GM12878 (cell line): ENCODE results near the gene GPC2. TPM values are rescaled to one million over a fixed set of nuclear protein-coding genes. Genes with fewer than 3 reads are reported as not detected.

Experiments
- ATAC-seq: fragments of 200-7000 bp; cut with Tn5 transposase; 3 replicates; pipeline ENCODE4 v1.9.1; 2020; ENCODE audit warnings: mild to moderate bottlenecking, moderate library complexity
- BruUV-seq: library from RNA; stranded (reverse); fragments of 400-500 nt; replicated peaks from 2 replicates; lab custom pipeline; 2021; lab: Mats Ljungman, UMichigan
- CTCF ChIA-PET: fragments of 300-600 bp; sonication (Branson Sonifier 250); formaldehyde crosslinking; extraction: SDS; loops from one replicate; lab custom pipeline; 2021; ENCODE audit warnings: inconsistent platforms; lab: Yijun Ruan, JAX
- POLR2A ChIA-PET: fragments of 350-600 bp; formaldehyde crosslinking; extraction: SDS; loops from one replicate; lab custom pipeline; 2021; ENCODE audit warnings: inconsistent platforms; lab: Charles Lee
- RAD21 ChIA-PET: fragments of 300-600 bp; sonication (Branson Sonifier 250); formaldehyde crosslinking; loops from one replicate; lab custom pipeline; 2023; ENCODE audit warnings: antibody characterized with exemption; ENCODE audit not compliant: unreplicated experiment; lab: Charles Lee
- SMC1A ChIA-PET: fragments of 300-600 bp; sonication (Branson Sonifier 250); formaldehyde crosslinking; loops from one replicate; lab custom pipeline; 2023; ENCODE audit not compliant: unreplicated experiment, uncharacterized antibody; lab: Charles Lee
- DNase-seq: peaks from one replicate; pipeline ENCODE4 v3.0.0-alpha.2; 2011; ENCODE audit warnings: low read depth, low spot score
- FAIRE-seq: peaks from 3 replicates; lab custom pipeline; 2011; peaks lifted over from hg19 to GRCh38; lab: Jason Lieb, UNC
- H2AFZ ChIP-seq: 2 replicates; pipeline ENCODE4 v1.6.0; 2011; ENCODE audit warnings: low read depth, low read length, control low read depth; ENCODE audit not compliant: control insufficient read depth
- H3K27ac ChIP-seq: 2 replicates; pipeline ENCODE4 v1.5.1; 2011; ENCODE audit warnings: control low read depth; ENCODE audit not compliant: control insufficient read depth, insufficient read depth
- H3K27me3 ChIP-seq, 2 experiments: replicated peaks in 1 of 2; 2 replicates each; pipeline versions ENCODE4 v1.6.0 to v1.6.1; 2011; ENCODE audit warnings: low read length in 1 of 2; ENCODE audit not compliant: control insufficient read depth in 2 of 2, insufficient read depth in 2 of 2
- H3K36me3 ChIP-seq, 2 experiments: 2 replicates each; pipeline ENCODE4 v1.5.1; 2011; ENCODE audit warnings: low read length in 1 of 2; ENCODE audit not compliant: control insufficient read depth in 2 of 2, insufficient read depth in 2 of 2
- H3K4me1 ChIP-seq: 2 replicates; pipeline ENCODE4 v1.6.1; 2011; ENCODE audit warnings: mild to moderate bottlenecking, low read length, moderate library complexity, mixed read lengths; ENCODE audit not compliant: control insufficient read depth, insufficient read depth
- H3K4me2 ChIP-seq: 2 replicates; pipeline ENCODE4 v1.6.0; 2011; ENCODE audit warnings: control low read depth; ENCODE audit not compliant: control insufficient read depth, insufficient read depth
- H3K4me3 ChIP-seq: fragments of 200-600 bp; sonication (generic); 2 replicates; pipeline ENCODE4 v1.5.1; 2016
- H3K79me2 ChIP-seq: 2 replicates; pipeline ENCODE4 v1.6.0; 2011; ENCODE audit warnings: low read length; ENCODE audit not compliant: control insufficient read depth, insufficient read depth
- H3K9ac ChIP-seq: 2 replicates; pipeline ENCODE4 v1.8.0; 2011; ENCODE audit warnings: low read length, control low read depth, mixed read lengths; ENCODE audit not compliant: control insufficient read depth, insufficient read depth
- H3K9me3 ChIP-seq: replicated peaks from 3 replicates; pipeline ENCODE4 v1.5.1; 2011; ENCODE audit warnings: mild to moderate bottlenecking, low read length; ENCODE audit not compliant: control insufficient read depth, insufficient read depth
- H4K20me1 ChIP-seq: 2 replicates; pipeline ENCODE4 v1.6.0; 2011; ENCODE audit not compliant: control insufficient read depth, insufficient read depth
- ATF7 ChIP-seq: fragments of 450-650 bp; IDR thresholded peaks from 2 replicates; pipeline ENCODE4 v1.6.1; 2016; ENCODE audit warnings: low read depth, mild to moderate bottlenecking
- EED ChIP-seq: sonication (generic); IDR thresholded peaks from 2 replicates; pipeline ENCODE4 v1.6.1; 2016; ENCODE audit warnings: antibody characterized with exemption, low read depth
- FOXM1 ChIP-seq: IDR thresholded peaks from 2 replicates; pipeline ENCODE4 v1.6.1; 2012; ENCODE audit warnings: low read depth, mild to moderate bottlenecking, inconsistent platforms, low read length, moderate library complexity
- NR2C1 ChIP-seq: fragments of 450-650 bp; IDR thresholded peaks from 2 replicates; pipeline ENCODE4 v1.6.1; 2017; ENCODE audit warnings: antibody characterized with exemption, mild to moderate bottlenecking, moderate library complexity
- NR2C2 ChIP-seq: IDR thresholded peaks from 2 replicates; pipeline ENCODE4 v1.6.1; 2011; ENCODE audit warnings: borderline replicate concordance, low read depth; ENCODE audit not compliant: control insufficient read depth, insufficient read length
- RBBP5 ChIP-seq: fragments of 200-600 bp; sonication (generic); conservative IDR thresholded peaks from 2 replicates; pipeline ENCODE4 v1.6.1; 2016
- SPI1 ChIP-seq: IDR thresholded peaks from 2 replicates; pipeline ENCODE4 v1.6.1; 2011; ENCODE audit warnings: low read depth, mild to moderate bottlenecking, low read length, moderate library complexity, borderline replicate concordance; ENCODE audit not compliant: insufficient read depth
- STAT3 ChIP-seq: IDR thresholded peaks from 2 replicates; pipeline ENCODE4 v1.6.1; 2011; ENCODE audit warnings: low read depth, low read length, improper control_type of control experiment
- WRNIP1 ChIP-seq: IDR thresholded peaks from 2 replicates; pipeline ENCODE4 v1.6.1; 2011; ENCODE audit warnings: low read depth, low read length, improper control_type of control experiment, borderline replicate concordance
- ZSCAN29 ChIP-seq: fragments of 450-650 bp; IDR thresholded peaks from 2 replicates; pipeline ENCODE4 v1.6.1; 2017; ENCODE audit warnings: mild to moderate bottlenecking, moderate library complexity
- ZZZ3 ChIP-seq: IDR thresholded peaks from 2 replicates; pipeline ENCODE4 v1.6.1; 2011; ENCODE audit warnings: low read depth; ENCODE audit not compliant: control insufficient read depth, insufficient read length
- WGBS: methylation state at CpG from one replicate; pipeline ENCODE4 v1.1.6; 2016; ENCODE audit warnings: low lambda C conversion rate; ENCODE audit not compliant: insufficient replicate concordance, insufficient coverage; ENCODE audit errors: missing lambda C conversion rate; 5-methylcytosine and 5-hydroxymethylcytosine counted together
- in situ Hi-C: fragments of 300-500 bp; cut with MboI; formaldehyde crosslinking; loops from 9 replicates; pipeline ENCODE4 v1.14.3; 2018; ENCODE audit warnings: mixed read lengths
- intact Hi-C: fragments of 100-400 bp; cut with micrococcal nuclease; formaldehyde crosslinking; loops from one replicate; pipeline ENCODE4 v1.14.2; 2022; ENCODE audit not compliant: unreplicated experiment
- polyA plus RNA-seq, 11 experiments: library from polyadenylated mRNA; depleted of rRNA in 4 of 11; unstranded in 6 of 11; stranded (reverse) in 5 of 11; fragments of >200 nt; fragmentation: Nextera tagmentation in 4 of 11; fragmentation: Illumina TruSeq in 1 of 11; extraction: Ambion mirVana in 4 of 11; extraction: Trizol in 1 of 11; gene quantifications; 1 replicate in 1 of 11; 2 replicates in 10 of 11; pipeline versions ENCODE4 v1.2.1 to v1.2.3, GENCODE V29; 2011 to 2016; ENCODE audit warnings: inconsistent platforms in 2 of 11, missing spikeins in 2 of 11, low read depth in 1 of 11
- total RNA-seq, 4 experiments: library from RNA; depleted of rRNA in 3 of 4; stranded (reverse); fragments of >200 nt in 3 of 4; fragmentation: Illumina TruSeq in 1 of 4; extraction: Trizol in 1 of 4; gene quantifications; 2 replicates each; pipeline versions ENCODE4 v1.2.1 to v1.2.3, GENCODE V29; 2013 to 2021
- TF ChIP-seq, protein P1 (sequence below): fragments of 150-350 bp; IDR thresholded peaks from 2 replicates; pipeline ENCODE4 v1.6.1; 2016; ENCODE audit warnings: low read depth, low read length

GPC2 gene
- total and polyA plus RNA-seq, 10 of the 15 experiments (the other 5 are each of a cell fraction or from before 2014, with no cell fraction given), result 0.19 to 6.3 (median 0.77) TPM

DNA sequence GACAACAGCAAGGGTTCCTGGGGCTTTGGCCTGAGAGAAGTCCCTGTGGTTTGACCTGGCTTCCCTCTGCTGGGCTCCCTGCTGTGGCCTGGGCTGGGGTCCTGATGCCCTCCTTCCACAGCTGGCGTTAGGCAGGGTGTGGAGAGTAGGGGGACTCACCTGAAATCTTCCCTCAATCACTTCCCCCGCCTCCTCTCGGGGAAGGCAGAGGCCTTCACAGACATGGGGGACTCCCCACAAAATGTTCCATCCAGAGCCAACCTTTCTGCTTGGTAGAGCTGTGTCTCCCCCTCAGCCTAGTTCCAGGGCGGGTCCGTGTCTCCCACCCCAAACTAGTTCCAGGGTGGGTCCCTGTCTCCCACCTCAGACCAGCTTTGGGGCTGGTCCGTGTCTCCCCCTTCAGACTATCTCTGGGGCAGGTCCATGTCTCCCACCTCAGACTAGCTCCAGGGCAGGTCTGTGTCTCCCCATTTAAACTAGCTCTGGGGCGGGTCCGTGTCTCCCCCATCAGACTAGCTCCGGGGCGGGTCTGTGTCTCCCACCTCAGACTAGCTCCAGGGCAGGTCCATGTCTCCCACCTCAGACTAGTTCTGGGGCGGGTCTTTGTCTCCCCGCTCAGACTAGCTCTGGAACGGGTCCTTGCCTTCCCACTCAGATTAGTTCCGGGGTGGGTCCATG lies 44.7 kb upstream of the GPC2 start:
- H4K20me1 ChIP-seq, result no peaks in the 10 kb centered on the region
- H3K36me3 ChIP-seq, result peaks cover 5 to 7% of the 10 kb centered on the region in 2 experiments; a peak in 3 of 4 replicates
- WGBS, result 57% methylated on average over 14 of the region's 14 CpGs
- H2AFZ ChIP-seq, result no peak overlapping the region
- H3K4me3 ChIP-seq, result peak overlapping the region; percentile 63
- peaks cover 37% of the 10 kb centered on the region for H3K4me1 ChIP-seq
- in situ Hi-C loops, result no loop called here
- DNase-seq (no peak), ATAC-seq (no peak), FAIRE-seq (no peak)
- H3K9me3 ChIP-seq, result no peaks in the 10 kb centered on the region
- RAD21 ChIA-PET, result interaction anchor here (0.9 to 3.5 kb wide), 9 partner anchors 11 to 123 kb away, joined by 3 to 14 read pairs (median 5); partner anchors contain the start of gene LAMTOR4
- intact Hi-C loops, result no loop called here
- peaks cover 54% of the 10 kb centered on the region for H3K79me2 ChIP-seq
- peak overlapping the region; percentile 99 for H3K27ac ChIP-seq
- POLR2A ChIA-PET, result interaction anchor here (0.7 to 4.6 kb wide), 10 partner anchors 11 to 364 kb away, joined by 3 to 25 read pairs (median 4); partner anchors contain the start of genes FBXO24 and LRCH4
- peak overlapping the region; percentile 88 for H3K4me2 ChIP-seq
- peak overlapping the region; percentile 87 for H3K9ac ChIP-seq
- CTCF ChIA-PET, result interaction anchor here (0.7 to 8.2 kb wide), 9 partner anchors 8 to 186 kb away, joined by 3 to 107 read pairs (median 3); partner anchors contain the start of gene GAL3ST4
- SMC1A ChIA-PET, result interaction anchor here (0.7 to 2.3 kb wide), 9 partner anchors 11 to 186 kb away, joined by 3 to 10 read pairs (median 4); partner anchors contain the start of genes GAL3ST4 and LAMTOR4
- BruUV-seq, result TSS peak; percentile 69
- H3K27me3 ChIP-seq, result no peaks in the 10 kb centered on the region
- TF ChIP-seq WRNIP1 (peak; percentile 65; the same call in 1 of the 2 replicates), FOXM1 (no peak)

- FAIRE-seq (no peak), DNase-seq (peak; percentile 82), ATAC-seq (peak; percentile 60)
- Histone ChIP-seq H3K9ac (peak overlapping the region; percentile 87), H3K4me1 (peaks cover 44% of the 10 kb centered on the region), H3K9me3 (no peaks in the 10 kb centered on the region), H3K4me2 (peak overlapping the region; percentile 88), H3K4me3 (peak overlapping the region; percentile 63), H2AFZ (no peak overlapping the region), H3K36me3 (peaks cover 5 to 7% of the 10 kb centered on the region in 2 experiments; a peak in 3 of 4 replicates), H3K27me3 (no peaks in the 10 kb centered on the region), H3K79me2 (peaks cover 54% of the 10 kb centered on the region), H3K27ac (peak overlapping the region; percentile 99), H4K20me1 (no peaks in the 10 kb centered on the region)
- ChIA-PET CTCF (interaction anchor here (0.7 to 8.2 kb wide), 8 partner anchors 9 to 123 kb away, joined by 3 to 107 read pairs (median 4); partner anchors contain the start of gene GAL3ST4), RAD21 (interaction anchor here (0.9 to 3.5 kb wide), 11 partner anchors 11 to 124 kb away, joined by 3 to 14 read pairs (median 4); partner anchors contain the start of gene LAMTOR4), POLR2A (interaction anchor here (0.6 to 4.6 kb wide), 10 partner anchors 11 to 186 kb away, joined by 3 to 25 read pairs (median 4); no protein-coding TSS in a partner anchor), SMC1A (interaction anchor here (0.7 to 2.3 kb wide), 8 partner anchors 11 to 187 kb away, joined by 3 to 10 read pairs (median 4); partner anchors contain the start of gene GAL3ST4)
- BruUV-seq, result no TSS peak
- in situ Hi-C loops, result no loop called here
- 0% methylated on average over 5 of the region's 5 CpGs for WGBS
- intact Hi-C loops, result no loop called here
- TF ChIP-seq STAT3, result no peak
- TF ChIP-seq, protein P1, sequence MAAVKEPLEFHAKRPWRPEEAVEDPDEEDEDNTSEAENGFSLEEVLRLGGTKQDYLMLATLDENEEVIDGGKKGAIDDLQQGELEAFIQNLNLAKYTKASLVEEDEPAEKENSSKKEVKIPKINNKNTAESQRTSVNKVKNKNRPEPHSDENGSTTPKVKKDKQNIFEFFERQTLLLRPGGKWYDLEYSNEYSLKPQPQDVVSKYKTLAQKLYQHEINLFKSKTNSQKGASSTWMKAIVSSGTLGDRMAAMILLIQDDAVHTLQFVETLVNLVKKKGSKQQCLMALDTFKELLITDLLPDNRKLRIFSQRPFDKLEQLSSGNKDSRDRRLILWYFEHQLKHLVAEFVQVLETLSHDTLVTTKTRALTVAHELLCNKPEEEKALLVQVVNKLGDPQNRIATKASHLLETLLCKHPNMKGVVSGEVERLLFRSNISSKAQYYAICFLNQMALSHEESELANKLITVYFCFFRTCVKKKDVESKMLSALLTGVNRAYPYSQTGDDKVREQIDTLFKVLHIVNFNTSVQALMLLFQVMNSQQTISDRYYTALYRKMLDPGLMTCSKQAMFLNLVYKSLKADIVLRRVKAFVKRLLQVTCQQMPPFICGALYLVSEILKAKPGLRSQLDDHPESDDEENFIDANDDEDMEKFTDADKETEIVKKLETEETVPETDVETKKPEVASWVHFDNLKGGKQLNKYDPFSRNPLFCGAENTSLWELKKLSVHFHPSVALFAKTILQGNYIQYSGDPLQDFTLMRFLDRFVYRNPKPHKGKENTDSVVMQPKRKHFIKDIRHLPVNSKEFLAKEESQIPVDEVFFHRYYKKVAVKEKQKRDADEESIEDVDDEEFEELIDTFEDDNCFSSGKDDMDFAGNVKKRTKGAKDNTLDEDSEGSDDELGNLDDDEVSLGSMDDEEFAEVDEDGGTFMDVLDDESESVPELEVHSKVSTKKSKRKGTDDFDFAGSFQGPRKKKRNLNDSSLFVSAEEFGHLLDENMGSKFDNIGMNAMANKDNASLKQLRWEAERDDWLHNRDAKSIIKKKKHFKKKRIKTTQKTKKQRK, result no peak
- no peak for TF ChIP-seq ZSCAN29
- no peak for TF ChIP-seq SPI1
- peak; percentile 68; the same call in 1 of the 2 replicates for TF ChIP-seq EED
- no peak for TF ChIP-seq NR2C1
- TF ChIP-seq RBBP5, result no peak
- no peak for TF ChIP-seq NR2C2
- TF ChIP-seq ATF7, result peak; percentile 84
- no peak for TF ChIP-seq ZZZ3
These were observed 44.1 kb upstream of the GPC2 start for GRCh38 chr7:100221231-100221718.
